GM19239 (cell line): ENCODE data around the gene TNFRSF8.
A peak's percentile ranks its signal among the peaks of the same experiment; 100 is the strongest.

ENCODE experiments used
- DNase-seq: peaks from one replicate; pipeline ENCODE4 v3.0.0; 2011; ENCODE audit warnings: low spot score; ENCODE audit not compliant: insufficient read length
- FAIRE-seq: peaks from 2 replicates; lab custom pipeline; 2011; peaks lifted over from hg19 to GRCh38; lab: Jason Lieb, UNC

Gene TNFRSF8

DNA sequence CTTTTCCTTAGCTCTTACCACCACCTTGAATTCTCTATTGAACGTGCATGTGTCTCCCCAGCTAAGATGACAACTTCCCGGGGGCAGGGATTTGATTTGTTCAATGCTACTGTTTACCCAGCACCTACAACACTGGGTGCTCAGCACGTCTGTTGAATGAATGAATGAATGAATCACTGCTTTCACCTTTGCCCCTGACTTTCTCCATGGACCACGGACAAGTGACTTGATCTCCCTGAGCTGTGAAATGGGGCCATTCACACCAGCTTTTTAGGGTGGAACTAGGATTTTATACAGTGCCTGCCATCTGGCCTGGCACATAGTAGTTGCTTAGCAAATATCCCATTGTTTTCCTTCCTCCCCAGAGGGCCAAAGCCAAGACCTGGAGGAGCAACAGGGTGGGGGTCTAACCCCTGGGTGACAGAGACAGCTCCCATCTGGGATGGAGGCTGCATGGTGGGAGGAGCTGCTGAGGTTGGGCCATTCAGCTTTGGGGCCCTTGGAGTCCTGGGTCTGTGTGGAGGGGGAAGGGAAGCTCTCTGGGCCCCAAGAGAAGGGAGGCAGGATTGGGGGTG is 119.4 kb downstream of the TNFRSF8 start:
- FAIRE-seq (no peak), DNase-seq (no peak)

DNA sequence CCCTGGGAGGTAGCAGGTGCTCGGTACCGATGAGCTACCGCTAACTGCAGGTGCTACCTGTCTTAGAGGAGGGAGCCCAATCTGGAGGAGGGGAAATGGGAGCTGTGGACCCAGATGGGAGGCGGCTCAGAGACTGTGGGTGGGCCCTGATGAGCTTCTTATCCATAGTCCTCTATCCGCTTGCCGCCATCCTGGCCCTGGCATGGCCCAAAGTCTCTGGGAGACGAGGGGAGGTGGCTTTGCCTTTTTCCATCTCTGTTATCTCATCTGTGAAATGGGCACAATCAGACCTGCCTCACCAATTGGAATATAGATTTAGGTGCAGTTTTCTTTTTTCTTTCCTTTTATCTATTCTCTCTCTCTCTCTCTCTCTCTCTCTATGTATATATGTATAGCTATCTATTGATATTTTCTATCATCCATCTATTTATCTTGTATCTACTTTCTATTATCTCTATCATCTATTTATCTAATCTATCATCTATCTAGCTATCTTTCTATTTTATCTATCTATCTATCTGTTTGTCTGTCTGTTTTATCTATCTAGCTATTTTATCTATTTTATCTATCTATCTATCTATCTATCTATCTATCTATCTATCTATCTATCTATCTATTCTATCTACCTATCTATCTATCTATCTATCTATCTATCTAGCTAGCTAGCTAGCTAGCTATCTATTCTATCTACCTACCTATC is 120.1 kb downstream of the TNFRSF8 start:
- FAIRE-seq (no peak), DNase-seq (no peak)

DNA sequence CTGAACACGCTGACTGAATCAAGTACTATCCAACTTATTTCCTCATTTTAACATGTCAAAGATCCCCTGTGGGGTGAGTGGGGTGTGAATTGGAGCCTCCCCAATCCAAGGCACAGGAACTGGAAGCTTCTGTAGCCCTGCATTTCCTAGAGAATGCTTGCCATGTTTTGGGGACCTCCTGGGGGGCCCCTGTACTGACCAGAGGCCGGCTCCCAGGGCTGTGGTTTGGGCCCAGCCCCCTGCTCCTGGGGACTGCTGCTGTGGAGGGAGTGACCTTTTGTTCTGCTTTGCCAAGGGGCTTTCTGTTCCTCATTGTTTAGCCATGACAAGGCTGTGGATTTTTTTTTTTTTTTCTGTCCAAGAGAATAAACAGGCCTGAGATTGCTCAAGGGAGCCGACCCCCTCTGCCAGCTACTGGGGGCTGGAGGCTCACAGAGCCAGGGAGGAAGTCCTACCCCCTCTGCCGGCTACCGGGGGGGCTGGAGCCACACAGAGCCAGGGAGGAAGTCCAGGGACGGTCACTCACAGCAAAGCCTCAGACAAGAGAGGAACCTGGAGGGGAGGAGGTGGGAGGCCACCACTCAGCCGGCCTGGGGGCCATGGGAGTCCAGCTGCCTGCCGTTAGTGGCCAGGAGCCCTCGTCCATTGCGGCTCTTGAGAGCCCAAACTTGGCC is 121.0 kb downstream of the TNFRSF8 start:
- DNase-seq (no peak), FAIRE-seq (peak; percentile 66)

DNA sequence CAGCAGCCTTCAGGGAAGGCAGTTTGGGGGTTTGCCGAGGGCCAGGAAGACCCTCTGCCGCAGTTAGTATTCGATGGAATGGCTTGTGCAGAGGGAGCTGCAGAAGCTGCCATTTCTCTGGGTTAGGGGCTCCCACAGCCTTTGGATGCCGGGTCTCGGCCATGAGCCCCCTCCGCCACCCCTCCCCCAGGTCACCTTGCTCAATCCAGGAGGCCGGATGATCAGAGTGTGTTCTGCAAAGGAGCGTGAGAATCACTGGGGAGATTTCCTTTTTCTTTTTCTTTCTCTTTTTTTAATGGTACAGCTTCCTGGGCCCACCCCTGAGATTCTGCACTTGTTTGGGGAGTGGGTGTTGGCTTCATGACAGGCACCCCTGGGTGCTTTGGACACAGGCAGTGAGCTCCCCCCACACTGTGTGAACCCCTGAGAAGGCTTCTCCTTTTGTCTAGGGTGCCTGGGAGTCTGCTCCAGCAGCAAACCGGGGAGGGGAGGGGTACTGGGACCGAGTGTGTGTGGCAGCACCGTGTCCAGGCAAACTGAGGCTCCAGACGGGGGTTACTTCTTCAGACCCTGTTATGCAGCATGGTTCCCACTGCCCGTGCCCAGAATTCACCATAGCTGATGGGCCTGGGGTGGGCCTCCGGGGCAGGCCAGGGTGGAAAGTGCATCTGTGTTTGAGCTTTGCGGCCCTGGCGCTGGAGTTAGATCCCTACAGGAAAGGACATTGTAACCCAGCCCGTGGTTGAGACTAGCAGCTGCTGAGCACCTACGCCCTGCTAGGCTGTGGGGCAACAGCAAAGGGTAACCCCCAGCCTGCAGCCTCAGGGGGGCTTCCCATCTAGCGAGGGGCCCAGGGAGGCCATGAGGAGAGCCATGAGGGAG is 122.2 kb downstream of the TNFRSF8 start:
- DNase-seq (no peak), FAIRE-seq (no peak)

DNA sequence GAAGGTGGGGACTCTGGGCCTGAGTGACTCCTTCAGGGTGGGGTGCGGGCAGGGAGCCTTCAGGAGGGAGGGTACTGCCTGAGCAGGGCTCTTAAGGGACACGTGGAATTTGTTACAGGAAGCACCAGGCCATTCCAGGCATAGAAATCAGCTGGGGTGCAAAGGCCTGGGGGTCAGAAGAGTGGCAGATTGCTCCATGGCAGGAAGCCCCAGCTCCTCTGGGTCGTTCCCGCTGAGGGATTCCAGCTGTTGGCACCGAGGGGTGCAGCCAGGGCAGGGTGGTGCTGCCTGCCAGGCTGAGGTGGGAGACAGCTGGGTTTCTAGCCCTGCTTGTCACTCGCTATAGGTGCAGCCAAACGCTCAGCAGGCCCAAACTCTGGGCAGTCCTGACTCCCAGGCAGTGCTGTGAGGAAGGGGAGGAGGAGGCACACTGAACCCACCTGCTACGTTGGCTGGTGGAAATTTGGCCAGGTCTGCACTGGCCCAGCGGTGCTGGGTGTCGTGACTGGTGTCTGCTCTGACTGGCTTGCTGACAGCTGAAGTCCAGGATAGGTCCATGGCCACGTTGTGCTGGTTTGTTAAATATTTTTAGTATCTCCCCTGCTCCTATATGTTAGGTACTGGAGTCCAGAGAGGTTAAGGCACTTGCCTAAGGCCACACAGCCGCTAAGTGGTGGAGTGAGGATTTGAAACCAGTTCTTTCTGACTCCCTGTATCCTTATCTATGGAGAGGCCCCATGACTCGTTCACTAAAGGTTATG is 123.0 kb downstream of the TNFRSF8 start:
- DNase-seq (no peak), FAIRE-seq (no peak)

DNA sequence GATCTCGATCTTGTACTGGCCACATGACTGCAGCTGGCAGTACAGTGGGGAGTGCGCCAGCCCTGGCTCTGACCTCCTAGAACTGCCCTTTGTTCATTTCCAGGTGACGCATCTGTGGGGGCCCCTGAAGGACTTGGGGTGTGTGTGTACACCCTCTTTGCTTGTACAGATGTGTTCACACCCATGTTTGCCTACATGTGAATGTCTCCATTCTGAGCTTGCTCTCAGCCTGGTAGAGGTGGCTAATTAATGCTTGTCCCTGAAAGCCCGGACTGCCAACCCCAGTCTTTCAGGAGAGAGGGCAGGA is 123.5 kb downstream of the TNFRSF8 start:
- FAIRE-seq = no peak

DNA sequence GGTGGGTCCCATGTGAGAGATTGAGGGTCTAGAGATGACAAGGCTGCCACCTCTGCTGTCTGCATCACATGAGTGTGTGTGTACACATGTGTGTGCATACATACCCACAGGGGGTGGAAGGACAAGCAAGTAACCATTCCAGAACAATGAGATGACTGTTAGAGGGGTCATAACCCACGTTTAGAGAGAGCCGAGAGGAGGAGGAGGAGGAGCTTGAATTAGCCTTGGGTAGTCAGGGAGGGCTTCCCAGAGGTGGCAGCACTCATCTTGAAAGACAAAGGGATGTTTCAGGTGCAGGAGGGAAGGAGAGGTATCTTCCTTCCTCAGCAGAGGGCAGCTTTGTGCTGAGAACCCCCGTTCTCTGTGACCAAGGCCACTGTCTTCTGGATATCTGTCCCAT is 125.0 kb downstream of the TNFRSF8 start:
- no peak for DNase-seq
- FAIRE-seq = no peak

More for the DNA sequence above, 123.5 kb downstream of the TNFRSF8 start:
- no peak for DNase-seq

DNA sequence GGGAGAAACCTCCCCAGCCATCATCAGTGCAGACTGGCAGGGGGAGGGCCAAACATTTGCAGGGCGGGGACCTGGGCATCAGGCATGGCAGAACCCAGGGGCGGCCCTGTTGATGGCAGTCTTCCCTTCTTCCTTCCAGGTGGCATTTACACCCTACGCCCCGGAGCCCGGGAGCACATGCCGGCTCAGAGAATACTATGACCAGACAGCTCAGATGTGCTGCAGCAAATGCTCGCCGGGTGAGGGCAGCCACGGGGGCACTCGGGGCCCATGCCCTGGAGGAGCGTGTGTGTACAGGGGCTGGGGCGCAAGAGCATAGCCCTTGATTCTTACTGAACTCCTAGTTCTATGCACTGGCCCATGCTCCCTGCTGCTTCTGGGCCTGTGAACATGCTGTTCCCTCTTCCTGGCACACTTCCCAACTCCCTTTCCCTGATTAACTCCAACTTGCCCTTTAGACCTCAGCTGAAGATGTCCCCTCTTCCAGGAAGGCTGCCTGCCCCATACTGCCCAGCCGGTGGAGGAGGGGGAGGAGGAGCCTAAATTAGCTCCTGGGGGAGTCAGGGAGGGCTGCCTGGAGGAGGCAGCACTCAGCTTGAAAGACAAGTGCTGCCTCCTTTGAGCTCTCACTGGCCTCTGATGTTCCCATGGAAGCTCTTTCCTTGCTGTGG is 125.7 kb downstream of the TNFRSF8 start:
- DNase-seq (no peak), FAIRE-seq (no peak)

DNA sequence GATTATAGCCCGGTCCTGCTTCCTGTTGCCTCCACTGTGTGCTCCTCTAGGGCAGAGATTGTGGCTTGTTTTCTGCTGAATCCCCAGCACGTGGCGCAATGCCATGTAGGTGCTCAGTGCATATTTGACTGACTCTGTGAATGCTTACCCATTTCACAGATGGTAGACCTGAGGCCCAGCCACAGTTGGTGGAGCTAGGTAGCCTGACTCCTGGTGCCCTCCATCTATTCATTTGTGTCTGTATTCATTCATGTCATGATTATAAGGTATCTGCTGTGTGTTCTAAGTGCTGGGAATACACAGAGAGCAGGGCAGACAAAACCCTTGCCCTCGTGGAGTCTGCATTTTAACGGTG is 126.2 kb downstream of the TNFRSF8 start:
- DNase-seq (no peak), FAIRE-seq (no peak)

DNA sequence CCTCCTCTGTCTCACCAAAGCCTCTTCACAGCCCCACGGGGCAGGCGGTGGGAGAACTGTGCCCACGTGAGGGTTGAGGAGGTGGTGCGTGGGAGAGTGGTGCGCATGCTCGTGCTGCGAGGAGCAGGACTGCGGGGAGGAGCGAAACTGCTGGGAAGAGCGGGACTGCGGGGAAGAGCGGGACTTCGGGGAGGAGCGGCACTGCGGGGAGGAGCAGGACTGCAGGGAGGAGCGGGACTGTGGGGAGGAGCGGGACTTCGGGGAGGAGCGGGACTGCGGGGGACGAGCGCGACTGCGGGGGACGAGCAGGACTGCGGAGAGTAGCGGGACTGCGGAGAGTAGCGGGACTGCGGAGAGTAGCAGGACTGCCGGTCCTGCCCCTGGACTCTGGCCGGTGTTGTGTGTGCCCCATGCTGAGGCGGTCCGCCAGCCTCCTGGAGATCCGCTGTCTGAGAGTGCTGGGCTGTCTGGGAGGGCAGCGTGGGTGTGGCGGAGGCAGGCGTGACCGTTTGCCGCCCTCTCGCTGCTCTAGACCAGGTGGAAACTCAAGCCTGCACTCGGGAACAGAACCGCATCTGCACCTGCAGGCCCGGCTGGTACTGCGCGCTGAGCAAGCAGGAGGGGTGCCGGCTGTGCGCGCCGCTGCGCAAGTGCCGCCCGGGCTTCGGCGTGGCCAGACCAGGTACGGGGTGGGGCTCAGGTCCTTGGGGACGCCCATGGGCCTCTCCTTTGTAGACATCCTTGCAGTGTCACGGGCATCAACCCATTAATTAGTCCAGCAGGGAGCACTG is 128.3 kb downstream of the TNFRSF8 start:
- FAIRE-seq = no peak
- DNase-seq = no peak
